GM19239 (cell line): ENCODE results near the gene BUD31.
"Not testable (repeated sequence)": the region's sequence is repeated elsewhere in the genome, so short reads cannot be mapped to it uniquely, and the experiment has no call there.

Source experiments
- DNase-seq: peaks from one replicate; pipeline ENCODE4 v3.0.0; 2011; ENCODE audit warnings: low spot score; ENCODE audit not compliant: insufficient read length
- FAIRE-seq: peaks from 2 replicates; lab custom pipeline; 2011; peaks lifted over from hg19 to GRCh38; lab: Jason Lieb, UNC

BUD31 gene

DNA sequence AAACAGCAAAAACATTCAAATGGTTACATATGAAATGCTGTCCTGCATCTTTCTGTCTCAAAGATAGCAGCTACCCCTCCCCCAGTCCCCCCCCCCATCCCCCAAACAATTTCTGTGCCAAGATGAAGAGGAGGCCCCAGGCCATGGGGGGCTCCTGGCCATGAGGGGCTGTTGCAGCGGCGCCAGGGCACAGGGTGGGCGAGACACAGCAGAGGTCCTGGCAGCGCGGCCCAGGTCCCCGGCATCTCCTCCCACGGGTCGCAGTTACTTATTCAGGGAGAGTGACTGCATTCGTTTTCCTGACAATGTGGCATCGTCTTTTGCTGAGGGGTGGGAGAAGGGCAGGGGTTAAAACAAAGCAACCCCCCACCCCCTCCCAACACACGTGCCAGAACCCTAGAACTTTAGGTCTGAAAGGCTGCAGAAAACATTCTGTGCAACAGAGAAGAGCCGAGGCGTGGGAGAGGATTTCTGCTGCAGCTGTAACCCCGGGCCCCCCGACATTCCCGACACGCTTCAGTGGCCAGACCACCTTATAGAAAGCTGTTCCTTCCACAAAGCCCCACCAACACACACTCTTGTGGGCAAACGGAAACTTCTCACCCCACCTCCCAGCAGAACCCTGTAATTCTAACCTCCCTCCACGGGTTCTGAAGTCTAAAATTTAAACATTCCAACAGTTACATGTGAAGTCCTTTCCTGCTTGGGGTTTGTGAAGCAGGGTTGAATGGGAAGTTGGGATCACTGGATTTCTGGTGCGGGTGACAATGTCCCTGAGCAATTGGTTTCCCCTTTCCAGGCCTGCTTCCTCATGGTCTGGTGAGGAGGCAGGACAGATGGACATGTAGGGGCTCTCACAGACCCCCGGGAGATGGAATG is 12.1 kb upstream of the BUD31 start:
- DNase-seq: no peak

DNA sequence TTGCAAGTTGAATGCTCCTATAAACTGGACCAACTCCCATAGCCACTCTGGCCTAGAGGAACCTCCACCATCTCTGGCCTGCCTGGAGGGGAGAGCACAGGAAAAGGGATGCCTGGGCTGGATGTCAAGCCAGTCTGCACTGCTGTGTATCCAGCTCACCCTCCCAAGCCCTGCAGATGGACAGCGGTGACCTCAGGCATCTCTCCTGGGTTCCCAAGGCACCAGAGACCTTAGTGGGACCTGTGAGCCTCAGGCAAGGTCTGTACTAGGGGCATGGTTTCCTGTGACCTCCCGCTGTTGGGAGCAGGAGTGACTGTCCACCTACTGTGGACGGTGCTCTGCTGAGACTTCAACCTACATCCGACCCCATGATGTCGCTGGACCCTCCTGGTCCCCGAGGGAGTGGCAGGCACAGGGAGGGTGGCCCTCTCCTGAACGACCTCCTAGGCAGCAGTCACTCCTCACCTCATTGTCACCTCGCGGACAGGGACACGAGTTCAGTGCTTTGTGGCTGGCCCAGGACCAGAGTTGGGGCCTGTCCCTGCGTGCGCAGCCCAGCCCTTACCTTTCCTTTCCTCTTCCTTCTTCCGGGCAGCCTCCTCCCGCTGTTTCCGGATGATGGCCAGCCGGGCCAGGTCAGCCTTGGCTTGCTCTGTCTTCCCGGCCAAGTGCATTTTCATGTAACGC is 11.3 kb upstream of the BUD31 start:
- FAIRE-seq (no peak), DNase-seq (no peak)

More for the DNA sequence above, 12.1 kb upstream of the BUD31 start:
- no peak for FAIRE-seq

DNA sequence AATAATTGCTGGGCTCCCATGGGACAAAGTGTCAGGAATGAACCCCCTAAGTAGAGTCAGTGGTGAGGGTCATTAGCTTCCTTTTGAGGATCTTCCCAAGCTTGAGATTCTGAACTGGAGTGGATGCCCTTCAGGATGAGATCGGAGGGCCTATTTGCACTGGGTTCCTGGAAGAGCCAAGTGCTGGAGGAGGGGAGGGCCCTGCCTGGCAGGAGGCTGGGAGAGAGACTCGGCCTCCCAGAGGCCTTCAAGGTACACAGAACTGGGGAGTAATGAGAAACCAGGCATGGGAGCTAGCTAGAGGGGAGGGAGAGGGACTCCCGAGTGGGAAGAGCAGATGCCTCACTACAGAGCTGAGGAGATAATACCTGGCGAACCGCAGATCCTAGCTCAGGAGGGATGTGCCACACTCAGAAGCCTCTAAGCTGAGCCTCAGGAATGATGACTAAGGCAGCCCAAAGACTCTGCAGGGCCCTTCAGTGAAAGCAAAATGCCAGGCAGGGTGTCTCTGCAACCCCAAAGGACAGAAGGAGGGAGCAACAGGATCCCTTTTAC is 9.8 kb upstream of the BUD31 start:
- FAIRE-seq: no peak
- no peak for DNase-seq

DNA sequence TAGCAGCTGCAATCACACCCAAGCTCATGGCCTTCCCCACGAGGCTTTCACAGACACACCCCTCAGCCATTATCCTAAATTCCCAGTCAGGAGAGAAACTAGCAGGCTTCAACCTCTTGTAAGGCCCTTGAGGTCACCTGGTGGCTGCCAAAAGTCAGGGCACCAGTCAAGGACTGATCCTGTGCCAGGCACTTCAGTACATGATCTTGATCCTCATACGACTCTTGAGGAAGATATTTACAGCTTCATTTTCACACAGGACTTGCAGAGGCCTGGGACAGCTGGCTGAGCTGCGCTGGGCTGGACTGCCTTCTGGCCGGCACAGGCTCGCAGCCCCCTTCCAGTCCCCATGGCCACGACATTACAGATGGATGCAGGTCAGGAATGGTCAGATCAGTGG is 9.2 kb upstream of the BUD31 start:
- DNase-seq: no peak
- no peak for FAIRE-seq

DNA sequence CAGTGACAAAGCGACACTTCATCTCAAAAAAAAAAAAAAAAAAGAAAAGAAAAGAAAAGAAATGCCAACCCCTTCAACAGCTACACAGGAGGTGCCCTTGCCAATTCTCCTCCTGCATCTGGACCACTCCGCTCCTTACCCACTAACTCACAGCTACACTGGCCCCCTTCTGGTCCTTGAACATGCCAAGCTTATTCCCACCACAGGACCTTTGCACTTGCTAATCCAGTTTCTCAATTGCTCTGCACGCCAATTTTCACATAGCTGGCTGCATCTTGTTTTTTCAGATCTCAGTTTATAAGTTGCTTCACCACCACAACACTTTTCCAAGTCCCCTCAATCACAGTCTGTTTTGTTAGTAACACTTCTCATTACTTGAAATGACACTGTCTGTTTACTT is 5.9 kb upstream of the BUD31 start:
- no peak for FAIRE-seq

DNA sequence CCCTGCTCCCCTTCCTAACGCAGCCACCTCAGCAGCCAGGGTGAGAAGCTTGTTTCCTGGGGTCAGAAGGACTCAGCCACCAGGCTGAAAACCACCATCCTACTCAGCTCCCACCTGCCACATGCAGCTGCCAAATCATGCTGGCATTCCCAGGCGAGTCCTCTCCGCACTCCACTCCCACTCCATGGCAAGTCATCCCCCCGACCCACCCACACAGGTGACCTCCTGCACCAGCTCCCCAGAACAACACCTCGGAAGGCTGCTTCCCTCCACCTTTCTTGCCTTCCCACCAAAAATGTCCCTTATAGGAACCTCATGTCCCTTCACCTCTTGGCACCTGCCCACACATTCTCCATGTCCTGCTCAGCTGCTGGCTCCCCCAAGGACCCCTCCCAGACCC is 5.0 kb upstream of the BUD31 start:
- FAIRE-seq (no peak), DNase-seq (no peak)

More for the DNA sequence above, 5.9 kb upstream of the BUD31 start:
- no peak for DNase-seq

DNA sequence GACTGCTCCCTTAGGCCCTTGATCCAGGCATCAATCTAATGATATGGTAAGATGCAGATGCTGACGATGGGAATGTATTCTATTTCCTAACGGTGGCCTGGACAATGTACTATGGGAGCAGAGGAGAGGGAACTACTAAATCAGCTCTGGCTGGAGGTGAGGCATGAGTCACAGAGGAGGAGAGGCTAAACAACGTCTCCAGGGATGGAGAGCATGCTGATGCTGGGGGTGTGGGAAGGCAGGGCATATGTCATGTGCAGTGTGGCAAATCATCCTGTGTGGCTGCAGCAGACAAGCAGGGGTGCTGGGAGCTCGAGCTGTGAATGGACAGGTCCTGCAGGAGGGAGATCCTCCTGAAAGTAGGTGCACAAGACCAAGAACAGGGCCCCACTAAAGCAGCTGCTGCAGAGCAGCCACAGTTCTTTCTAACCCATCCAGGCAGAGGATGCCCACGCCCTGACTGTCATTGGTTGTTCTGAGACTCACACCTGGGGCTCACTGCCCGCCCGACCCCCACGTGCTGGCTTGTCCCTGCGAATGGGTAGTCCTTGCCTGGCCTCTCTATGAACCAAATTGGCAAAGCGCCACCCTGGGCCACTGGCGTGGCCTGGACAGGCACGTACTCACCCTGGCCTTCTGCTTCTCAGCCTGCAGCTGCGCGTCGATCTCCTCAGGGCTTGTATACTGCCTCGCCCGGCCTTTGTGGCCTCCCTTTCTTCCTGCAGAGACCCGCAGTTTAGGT is 4.4 kb upstream of the BUD31 start:
- no peak for DNase-seq
- no peak for FAIRE-seq

DNA sequence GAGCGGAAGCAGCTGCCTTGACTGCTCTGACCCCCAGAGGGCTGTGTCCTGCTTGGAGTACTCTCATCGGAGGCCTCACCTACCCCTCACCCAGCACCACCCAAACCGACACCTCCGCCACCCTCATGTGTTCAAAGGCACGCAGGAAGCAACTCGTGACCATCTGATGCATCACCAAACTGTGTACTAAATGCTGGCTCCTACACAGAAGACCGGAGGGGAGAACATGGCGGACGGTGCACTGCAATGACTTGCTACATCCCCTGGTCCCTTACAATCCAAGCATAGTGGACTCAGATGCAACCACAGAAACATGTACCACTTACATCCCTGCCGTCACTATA is 3.8 kb upstream of the BUD31 start:
- no peak for FAIRE-seq
- no peak for DNase-seq

DNA sequence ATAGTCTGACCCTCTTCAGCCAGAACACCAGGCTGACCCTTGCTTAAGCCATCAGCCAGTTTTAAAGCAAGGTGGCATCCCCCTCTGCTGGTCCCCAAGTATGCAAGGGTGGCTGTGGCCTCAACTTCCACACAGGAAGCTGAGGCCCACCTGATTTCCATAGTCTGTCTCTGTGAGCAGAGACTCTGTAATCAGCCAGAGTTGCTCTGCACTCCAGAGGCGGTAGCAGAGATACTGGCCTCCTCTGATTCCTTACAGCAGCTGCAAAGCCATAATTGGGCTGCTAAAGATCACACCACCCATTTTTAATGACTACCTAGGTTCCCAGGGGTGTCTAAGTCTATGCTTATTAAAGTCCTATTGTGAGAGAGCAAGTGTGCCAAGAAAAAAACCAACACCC is 2.2 kb upstream of the BUD31 start:
- DNase-seq (no peak), FAIRE-seq (no peak)

DNA sequence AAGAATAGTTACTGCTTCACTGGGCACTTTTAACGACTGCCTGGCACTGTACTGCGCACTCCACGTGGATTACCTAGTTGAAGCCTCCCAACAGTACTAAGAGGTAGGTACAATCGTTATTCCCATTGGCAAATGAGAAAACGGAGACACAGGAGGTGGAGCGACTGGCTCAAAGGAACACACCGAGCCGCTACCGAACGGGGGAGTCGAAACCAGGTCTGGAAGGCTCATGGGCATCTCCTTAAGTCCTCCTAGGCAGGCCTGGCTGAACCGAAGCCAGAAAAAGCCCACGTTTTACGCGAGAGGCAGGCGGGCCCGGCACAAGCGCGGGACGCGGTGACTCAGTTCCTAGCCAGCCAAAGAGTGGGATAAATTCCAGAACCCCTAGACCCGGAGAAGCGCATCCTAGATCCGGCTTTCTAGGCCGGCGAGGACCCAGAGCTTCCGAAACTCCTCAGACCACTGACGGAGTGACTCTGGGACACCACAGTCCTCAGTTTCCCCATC is 844 bp upstream of the BUD31 start:
- DNase-seq (no peak), FAIRE-seq (no peak)

DNA sequence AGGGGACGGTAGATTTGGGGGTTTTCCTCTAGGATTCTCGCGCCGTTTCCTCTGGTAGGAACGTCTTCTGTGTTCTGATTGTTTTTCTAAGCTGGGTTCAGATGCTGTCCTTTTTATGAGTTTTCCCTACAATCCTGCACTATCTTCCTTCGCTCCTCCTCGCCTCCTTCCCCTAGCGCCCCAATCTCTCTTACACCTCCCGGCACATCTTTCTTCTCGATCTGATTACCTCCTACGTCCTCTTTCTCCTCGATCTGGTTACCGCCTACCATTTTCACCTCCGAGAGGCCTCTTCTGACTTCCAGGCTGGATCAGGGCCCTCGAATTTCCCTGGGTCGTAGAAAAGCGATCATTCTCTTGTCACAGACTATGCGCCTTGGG is 413 bp downstream of the BUD31 start:
- FAIRE-seq: peak; percentile 40
- no peak for DNase-seq

DNA sequence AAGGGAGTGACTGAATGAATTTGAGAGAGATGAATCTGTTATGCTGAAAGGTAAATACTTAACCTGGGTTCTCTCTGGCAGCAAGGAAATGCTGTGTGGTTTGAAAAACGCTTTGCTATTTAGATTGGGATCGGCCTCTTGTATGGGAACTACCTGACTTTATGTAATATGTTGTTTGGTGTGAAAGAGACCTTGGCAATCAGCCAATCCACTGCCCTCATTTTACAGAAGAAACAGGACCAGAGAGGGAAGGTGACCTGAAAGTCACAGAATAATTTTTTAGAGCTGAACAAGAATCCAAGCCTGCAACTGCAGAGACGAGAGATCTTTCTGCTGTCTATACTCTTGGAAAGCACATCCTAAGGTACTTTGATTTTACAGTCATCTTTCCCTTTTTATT is 1.0 kb downstream of the BUD31 start:
- no peak for FAIRE-seq
- no peak for DNase-seq

DNA sequence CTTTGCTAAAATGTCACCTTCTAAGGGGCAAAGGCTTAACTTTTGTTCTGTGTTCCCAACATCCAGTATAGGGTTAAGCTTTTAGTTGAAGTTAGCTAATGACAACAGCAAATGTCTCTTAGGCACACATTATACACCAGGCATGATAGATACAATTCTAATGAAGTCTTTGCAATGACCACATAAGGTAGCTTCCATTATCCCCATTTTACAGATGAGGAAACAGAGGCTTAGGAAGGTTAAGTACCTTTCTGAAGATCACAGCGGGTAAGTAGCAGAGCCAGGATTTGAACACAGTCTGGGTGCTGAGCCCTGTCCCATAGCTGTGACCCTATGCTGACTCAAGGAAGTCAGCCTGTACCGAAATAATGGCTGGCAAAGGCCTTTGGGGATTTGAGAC is 1.9 kb downstream of the BUD31 start:
- DNase-seq: no peak
- FAIRE-seq: no peak

DNA sequence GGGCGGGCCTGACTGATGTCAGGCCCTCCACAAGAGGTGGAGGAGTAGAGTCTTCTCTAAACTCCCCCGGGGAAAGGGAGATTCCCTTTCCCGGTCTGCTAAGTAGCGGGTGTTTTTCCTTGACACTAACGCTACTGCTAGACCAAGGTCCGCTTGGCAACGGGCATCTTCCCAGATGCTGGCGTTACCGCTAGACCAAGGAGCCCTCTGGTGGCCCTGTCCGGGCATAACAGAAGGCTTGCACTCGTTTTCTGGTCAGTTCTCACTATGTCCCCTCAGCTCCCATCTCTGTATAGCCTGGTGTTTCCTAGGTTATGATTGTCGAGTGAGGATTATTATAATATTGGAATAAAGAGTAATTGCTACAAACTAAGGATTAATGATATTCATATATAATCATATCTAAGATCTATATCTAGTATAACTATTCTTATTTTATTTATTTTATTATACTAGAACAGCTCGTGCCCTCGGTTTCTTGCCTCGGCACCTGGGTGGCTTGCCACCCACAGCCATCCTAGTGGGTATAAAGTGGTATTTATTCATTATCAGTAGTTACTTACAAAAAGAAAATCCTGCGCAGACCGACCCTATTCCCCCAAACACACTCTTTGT is 6.9 kb downstream of the BUD31 start:
- DNase-seq, FAIRE-seq: not testable (repeated sequence)

DNA sequence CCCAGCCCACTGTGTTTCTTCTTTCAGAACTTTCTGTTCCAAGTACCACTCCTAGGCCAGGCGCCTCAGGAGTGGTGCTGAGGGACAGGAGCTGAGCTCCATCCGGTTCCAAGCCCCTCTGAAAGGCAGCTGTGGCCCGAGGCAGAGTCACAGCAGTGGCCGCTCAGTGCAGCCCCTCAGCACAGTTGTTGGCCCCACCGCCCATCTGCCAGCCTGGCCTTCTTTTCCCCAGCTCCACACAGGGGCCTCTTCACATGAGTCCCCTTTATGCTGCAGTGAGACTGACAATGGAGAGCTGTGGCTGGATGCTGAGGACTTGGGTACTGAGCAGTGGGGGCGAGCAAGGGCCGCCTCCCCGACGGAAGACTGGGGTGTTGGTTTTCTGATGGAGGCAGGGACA is 9.5 kb downstream of the BUD31 start:
- DNase-seq: no peak
- no peak for FAIRE-seq

DNA sequence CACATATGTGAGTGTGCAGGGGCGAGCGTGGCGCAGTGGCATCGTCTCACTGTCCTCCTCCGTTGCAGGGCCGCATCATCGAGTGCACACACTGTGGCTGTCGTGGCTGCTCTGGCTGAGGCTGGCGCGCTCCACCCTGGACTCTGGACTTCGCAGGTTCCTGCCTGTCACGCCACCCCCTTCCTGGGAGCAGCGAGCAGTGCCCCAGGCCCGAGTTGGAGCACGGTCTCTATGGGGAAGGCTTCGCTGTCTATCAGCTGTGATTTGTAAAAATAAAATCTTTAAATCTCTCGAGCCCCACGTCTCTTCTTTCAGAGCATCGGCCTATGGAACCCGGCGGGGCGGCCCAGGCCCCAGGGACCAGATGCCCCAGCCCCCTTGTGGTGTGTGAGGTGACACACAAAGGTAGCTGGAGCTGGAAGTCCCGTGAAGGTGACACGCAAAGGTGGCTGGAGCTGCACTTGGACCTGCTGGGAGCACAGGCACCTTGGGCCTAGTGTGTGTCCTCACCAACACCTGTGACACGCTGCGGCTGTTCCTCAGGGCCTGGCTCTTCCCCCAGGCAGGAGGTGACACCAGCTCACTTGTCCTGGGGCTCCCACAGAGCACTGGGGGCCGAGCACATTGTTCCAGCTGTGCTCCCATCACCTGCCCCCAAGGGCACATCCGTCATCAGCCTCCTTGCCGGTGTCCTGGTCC is 10.7 kb downstream of the BUD31 start:
- DNase-seq: no peak
- FAIRE-seq: no peak

DNA sequence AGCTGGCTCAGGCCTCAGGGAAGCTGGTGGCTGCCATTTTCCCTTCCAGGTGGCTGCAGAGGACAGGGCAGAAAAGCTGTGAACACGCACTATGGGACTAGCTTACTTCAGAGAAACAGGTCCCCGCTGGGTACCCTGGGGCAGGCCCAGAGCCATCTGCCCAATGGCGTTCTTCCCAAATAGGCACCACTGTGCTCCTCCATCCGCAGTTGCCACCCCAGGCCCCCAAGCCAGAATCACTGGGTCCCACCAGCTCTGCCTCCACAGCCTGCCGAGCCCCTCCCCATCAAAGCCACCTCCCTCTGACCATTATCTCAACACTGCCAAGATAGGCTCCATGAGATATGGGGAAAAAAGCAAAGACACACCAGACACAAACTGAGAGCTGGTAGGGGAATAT is 11.4 kb downstream of the BUD31 start:
- DNase-seq: no peak
- FAIRE-seq: no peak

DNA sequence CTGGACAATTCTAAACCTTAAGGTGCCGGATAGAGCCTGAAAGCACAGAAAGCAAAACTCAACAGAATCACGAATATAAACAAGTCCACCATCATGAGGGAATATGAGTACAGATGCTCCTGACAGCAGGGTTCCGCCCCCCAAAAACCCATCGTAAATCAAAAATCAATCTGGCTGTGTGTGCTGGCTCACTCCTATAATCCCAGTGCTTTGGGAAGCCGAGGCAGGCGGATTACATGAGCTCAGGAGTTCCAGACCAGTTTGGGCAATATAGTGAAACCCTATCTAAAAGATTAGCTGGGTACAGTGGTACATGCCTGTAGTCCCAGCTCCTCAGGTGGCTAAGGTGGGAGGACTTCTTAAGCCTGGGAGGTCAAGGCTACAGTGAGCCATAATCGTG is 12.2 kb downstream of the BUD31 start:
- no peak for FAIRE-seq
- DNase-seq: no peak

DNA sequence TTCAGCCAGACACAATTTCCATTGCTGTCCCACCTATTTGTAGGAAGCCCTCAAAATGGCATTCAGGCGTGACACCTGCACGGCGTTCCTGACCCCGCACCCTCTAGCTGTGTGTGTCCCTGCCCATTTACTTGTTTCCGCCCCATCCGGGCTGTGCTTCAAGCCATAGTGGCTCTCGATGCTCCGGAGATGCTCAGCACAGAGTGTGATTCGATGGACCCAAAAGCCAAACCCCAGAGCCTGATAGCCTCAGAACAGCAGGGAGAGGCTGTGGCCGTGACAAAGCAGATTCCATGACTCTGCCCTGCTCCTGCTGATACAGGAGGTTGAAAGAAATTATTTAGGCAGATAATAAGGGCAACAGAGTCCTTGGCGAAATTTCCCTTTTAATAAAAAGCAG is 13.4 kb downstream of the BUD31 start:
- FAIRE-seq: no peak

DNA sequence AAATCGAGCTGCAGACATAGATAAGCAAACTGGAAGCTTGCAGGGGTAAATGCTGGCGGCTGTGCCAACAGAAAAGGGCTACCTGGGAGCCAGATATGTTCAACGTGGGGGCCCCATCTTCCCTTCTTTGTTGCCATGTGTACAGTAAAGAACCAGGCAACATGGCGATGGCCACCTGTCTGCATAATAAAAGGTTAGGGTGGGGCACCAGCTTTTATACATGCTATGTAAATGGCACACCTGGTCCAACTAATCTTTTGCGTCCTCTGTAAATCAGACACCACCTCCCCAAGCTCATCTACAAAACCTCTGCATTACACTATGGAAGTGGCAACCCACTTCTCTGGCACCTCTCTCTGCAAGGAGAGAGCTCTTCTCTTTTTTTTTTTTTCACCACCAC is 13.9 kb downstream of the BUD31 start:
- no peak for FAIRE-seq
- no peak for DNase-seq

More for the DNA sequence above, 13.4 kb downstream of the BUD31 start:
- DNase-seq: no peak
